Measurements from ENCODE around the gene GBP3. TPM values are rescaled to one million over a fixed set of nuclear protein-coding genes. Genes with fewer than 3 reads are reported as not detected.

GBP3 gene
- polyA plus RNA-seq, 1 of the 3 experiments (the other 2 are of a cell fraction), result 8.5 TPM

GRCh38 chr1:89042491-89042890, 19.8 kb upstream of the GBP3 start:
- 52% methylated on average over 6 of the region's 7 CpGs for WGBS (ENCODE audit: low lambda C conversion rate)

More at GRCh38 chr1:89042491-89042890, 19.8 kb upstream of the GBP3 start:
- Histone ChIP-seq H3K9me3 (no peaks in the 10 kb centered on the region), H3K9me2 (no peaks in the 10 kb centered on the region), H3F3A (replicated peaks; ENCODE audit: insufficient read depth) (peaks cover 6% of the 10 kb centered on the region), H3K9ac (no peak overlapping the region), H3K4me3 (ENCODE audit: low read depth in 2 of 2, low read length in 1 of 2) (no peak overlapping the region), H3K79me2 (ENCODE audit: insufficient read depth) (no peaks in the 10 kb centered on the region), H4K20me1 (ENCODE audit: insufficient read depth) (no peaks in the 10 kb centered on the region), H3K27ac (ENCODE audit: low read depth in 2 of 2, low read length in 1 of 2) (no peak overlapping the region), H3K27me3 (ENCODE audit: insufficient read depth) (no peaks in the 10 kb centered on the region), H3K4me1 (ENCODE audit: control insufficient read depth in 1 of 2, insufficient read depth in 2 of 2, low read depth in 1 of 2, low read length in 1 of 2) (no peaks in the 10 kb centered on the region), H3K36me3 (replicated peaks in 1 of 2; ENCODE audit: control insufficient read depth in 1 of 2, insufficient read depth in 2 of 2, low read length in 1 of 2) (no peaks in the 10 kb centered on the region), H2AFZ (ENCODE audit: low read depth) (no peak overlapping the region), H3K4me2 (no peak overlapping the region)
- no peak for TF ChIP-seq IRF3 (IDR thresholded peaks at IDR 0.05; ENCODE audit: low read depth, low read length)
- TF ChIP-seq EP300 (IDR thresholded peaks at IDR 0.05; ENCODE audit: borderline replicate concordance in 1 of 2, low read depth in 1 of 2, low read length in 1 of 2), result no peak
- no peak for TF ChIP-seq CHD2 (IDR thresholded peaks at IDR 0.05; ENCODE audit: low read length, partially characterized antibody)
- no peak for TF ChIP-seq USF2 (IDR thresholded peaks at IDR 0.05; ENCODE audit: borderline replicate concordance, low read depth, low read length)
- no peak for TF ChIP-seq MEF2A (IDR thresholded peaks at IDR 0.05; ENCODE audit: borderline replicate concordance, low read depth)
- no peak for TF ChIP-seq RAD21 (IDR thresholded peaks at IDR 0.05; ENCODE audit: low read length)
- no peak for TF ChIP-seq RCOR1 (IDR thresholded peaks at IDR 0.05; ENCODE audit: low read length)
- no peak for TF ChIP-seq USF1 (IDR thresholded peaks at IDR 0.05; ENCODE audit: borderline replicate concordance, low read depth)
- TF ChIP-seq TEAD4 (IDR thresholded peaks at IDR 0.05; ENCODE audit: borderline replicate concordance, insufficient read depth), result no peak
- TF ChIP-seq REST (IDR thresholded peaks at IDR 0.05; ENCODE audit: low read depth, low read length), result no peak
- TF ChIP-seq GABPA (IDR thresholded peaks at IDR 0.05; ENCODE audit: low read depth), result no peak
- no peak for DNase-seq
- ChIA-PET POLR2A (no interaction called here), CTCF (interaction anchor here (0.8 kb wide), 1 partner anchor 59 kb away, joined by 4 read pairs; no protein-coding TSS in a partner anchor)

All from SK-N-SH (cell line).